K562 (cell line): ENCODE results near the gene NRCAM. TPM values are rescaled to one million over a fixed set of nuclear protein-coding genes. Genes with fewer than 3 reads are reported as not detected.

Experiments used
- ATAC-seq: fragments of 200-7000 bp; cut with Tn5 transposase; 3 replicates; pipeline ENCODE4 v1.9.1; 2020; ENCODE audit warnings: moderate library complexity
- BruUV-seq: library from RNA; stranded (reverse); fragments of 400-500 nt; replicated peaks from 2 replicates; lab custom pipeline; 2021; lab: Mats Ljungman, UMichigan
- CTCF ChIA-PET: fragments of 300-600 bp; formaldehyde crosslinking; extraction: SDS; loops from one replicate; lab custom pipeline; 2021; ENCODE audit warnings: low intra/inter-chr PET ratio; lab: Yijun Ruan, JAX
- POLR2A ChIA-PET: fragments of 300-600, 350-650 bp; sonication (Branson Sonifier 250); formaldehyde crosslinking; extraction: SDS; loops from one replicate; lab custom pipeline; 2021; ENCODE audit warnings: antibody characterized with exemption, inconsistent platforms; lab: Yijun Ruan, JAX
- DNase-seq, 4 experiments: peaks; one replicate each; pipeline versions ENCODE4 v3.0.0 to v3.0.0-alpha.2; 2011 to 2018; ENCODE audit warnings: low spot score in 3 of 4, mixed read lengths in 3 of 4; ENCODE audit errors: extremely low read depth in 1 of 4
- FAIRE-seq: peaks from 2 replicates; lab custom pipeline; 2011; peaks lifted over from hg19 to GRCh38; lab: Jason Lieb, UNC
- H2AFZ ChIP-seq: 2 replicates; pipeline ENCODE4 v1.6.0; 2011; ENCODE audit warnings: low read depth, low read length, control low read depth, inconsistent platforms
- H3K27ac ChIP-seq: fragments of 200-600 bp; 3 replicates; pipeline ENCODE4 v1.8.0; 2011; ENCODE audit warnings: low read depth, mild to moderate bottlenecking, control low read depth, inconsistent platforms, low read length, moderate library complexity, mixed read lengths; ENCODE audit errors: extremely low read depth
- H3K27me3 ChIP-seq, 2 experiments: fragments of 300-600 bp in 1 of 2; 2 replicates in 1 of 2; 3 replicates in 1 of 2; pipeline versions ENCODE4 v1.6.0 to v1.8.0; 2011; ENCODE audit warnings: inconsistent platforms in 2 of 2, low read length in 2 of 2, mild to moderate bottlenecking in 1 of 2, mixed read lengths in 1 of 2, moderate library complexity in 1 of 2; ENCODE audit not compliant: control insufficient read depth in 2 of 2, insufficient read depth in 2 of 2
- H3K36me3 ChIP-seq: fragments of 300-600 bp; 3 replicates; pipeline ENCODE4 v1.8.0; 2011; ENCODE audit warnings: mild to moderate bottlenecking, low read length, inconsistent platforms; ENCODE audit not compliant: control insufficient read depth, insufficient read depth
- H3K4me1 ChIP-seq, 2 experiments: fragments of 200-600 bp in 1 of 2; replicated peaks in 1 of 2; 2 replicates in 1 of 2; 3 replicates in 1 of 2; pipeline versions ENCODE4 v1.5.1 to v1.8.0; 2011; ENCODE audit warnings: inconsistent platforms in 2 of 2, low read length in 2 of 2, mild to moderate bottlenecking in 1 of 2, mixed read lengths in 1 of 2, moderate library complexity in 1 of 2; ENCODE audit not compliant: control insufficient read depth in 2 of 2, insufficient read depth in 2 of 2
- H3K4me2 ChIP-seq: 2 replicates; pipeline ENCODE4 v1.6.1; 2011; ENCODE audit warnings: low read length, control low read depth, inconsistent platforms, mixed read lengths; ENCODE audit not compliant: insufficient read depth
- H3K4me3 ChIP-seq: fragments of 200-600 bp; sonication (generic), shearing (Covaris generic); 2 replicates; pipeline ENCODE4 v1.5.1; 2016; ENCODE audit warnings: control low read depth, inconsistent platforms
- H3K79me2 ChIP-seq: fragments of 200-600 bp; 3 replicates; pipeline ENCODE4 v1.8.0; 2011; ENCODE audit warnings: low read length, inconsistent platforms; ENCODE audit not compliant: control insufficient read depth, insufficient read depth
- H3K9ac ChIP-seq, 2 experiments: 2 replicates each; pipeline versions ENCODE4 v1.6.0 to v1.6.1; 2011; ENCODE audit warnings: low read depth in 2 of 2, low read length in 2 of 2, control low read depth in 1 of 2, inconsistent platforms in 1 of 2, mild to moderate bottlenecking in 1 of 2, mixed read lengths in 1 of 2; ENCODE audit not compliant: insufficient read depth in 1 of 2
- H3K9me1 ChIP-seq: one replicate; pipeline ENCODE4 v1.6.0; 2011; ENCODE audit warnings: inconsistent platforms, mild to moderate bottlenecking, low read length, moderate library complexity; ENCODE audit not compliant: control insufficient read depth, insufficient read depth
- H3K9me3 ChIP-seq: replicated peaks from 2 replicates; pipeline ENCODE4 v1.5.1; 2011; ENCODE audit warnings: low read depth, low read length, inconsistent platforms; ENCODE audit not compliant: control insufficient read depth, insufficient read depth
- H4K20me1 ChIP-seq: replicated peaks from 2 replicates; pipeline ENCODE4 v1.6.1; 2011; ENCODE audit warnings: low read length, inconsistent platforms, mixed read lengths; ENCODE audit not compliant: control insufficient read depth, insufficient read depth
- ARID2 ChIP-seq: fragments of 450-650 bp; IDR thresholded peaks from 2 replicates; pipeline ENCODE4 v1.6.1; 2017; ENCODE audit warnings: antibody characterized with exemption, mild to moderate bottlenecking
- HCFC1 ChIP-seq: IDR thresholded peaks from 2 replicates; pipeline ENCODE4 v1.6.1; 2012; ENCODE audit warnings: low read depth, low read length, improper control_type of control experiment
- SMARCC2 ChIP-seq: fragments of 450-650 bp; IDR thresholded peaks from 2 replicates; pipeline ENCODE4 v1.6.1; 2017; ENCODE audit warnings: antibody characterized with exemption, moderate library complexity, mild to moderate bottlenecking, low read depth
- in situ Hi-C: fragments of 300-500 bp; cut with MboI; formaldehyde crosslinking; loops from 4 replicates; pipeline ENCODE4 v1.15.0; 2018; ENCODE audit warnings: inconsistent platforms, mixed read lengths
- intact Hi-C: fragments of 100-400 bp; cut with micrococcal nuclease; formaldehyde crosslinking; loops from 2 replicates; pipeline ENCODE4 v1.14.2; 2022
- polyA plus RNA-seq, 8 experiments: library from polyadenylated mRNA; depleted of rRNA in 4 of 8; stranded (reverse) in 5 of 8; unstranded in 3 of 8; fragments of >200 nt; fragmentation: Nextera tagmentation in 2 of 8; fragmentation: Illumina TruSeq in 1 of 8; extraction: Ambion mirVana in 2 of 8; extraction: Trizol in 1 of 8; gene quantifications; 2 replicates each; pipeline versions ENCODE4 v1.2.1 to v1.2.3, GENCODE V29; 2011 to 2014; ENCODE audit warnings: inconsistent platforms in 1 of 8, missing spikeins in 1 of 8
- total RNA-seq, 7 experiments: library from RNA; depleted of rRNA in 6 of 7; stranded (reverse); fragments of >200 nt in 6 of 7; fragmentation: Illumina TruSeq in 2 of 7; extraction: Trizol in 2 of 7; gene quantifications; 2 replicates each; pipeline versions ENCODE4 v1.2.1 to v1.2.3, GENCODE V29; 2011 to 2021; ENCODE audit warnings: low replicate concordance in 1 of 7
- TF ChIP-seq, protein P1 (sequence below), 2 experiments: fragments of 450-650 bp; IDR thresholded peaks; 2 replicates each; pipeline ENCODE4 v1.6.1; 2018; ENCODE audit warnings: mild to moderate bottlenecking in 2 of 2, low read depth in 1 of 2; ENCODE audit not compliant: partially characterized antibody in 2 of 2

NRCAM gene
- total and polyA plus RNA-seq, 9 of the 15 experiments (the other 6 are each of a cell fraction or from before 2014, with no cell fraction given) = 0.03 to 0.54 (median 0.12) TPM; not detected in 1

DNA sequence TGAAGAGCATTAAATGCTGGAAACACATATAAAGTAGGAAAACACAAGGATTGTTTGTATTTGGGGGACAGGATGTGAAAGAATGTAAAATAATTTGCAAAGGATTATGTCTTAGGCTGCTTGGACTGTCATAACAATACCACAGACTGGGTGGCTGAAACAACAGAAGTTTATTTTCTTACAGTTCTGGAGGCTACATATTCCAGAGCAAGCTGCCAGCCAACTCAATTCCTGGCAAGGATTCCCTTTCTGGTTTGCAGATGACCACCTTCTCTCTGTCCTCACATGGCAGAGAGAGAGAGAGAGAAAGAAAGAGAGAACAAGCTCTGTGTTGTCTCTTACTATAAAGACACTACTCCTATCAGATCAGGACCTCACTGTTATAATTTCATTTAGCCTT, 317.3 kb downstream of the NRCAM start:
- H3K4me3 ChIP-seq = no peak overlapping the region
- H3K4me2 ChIP-seq = no peak overlapping the region
- FAIRE-seq (no peak), DNase-seq (no peak), ATAC-seq (no peak)
- in situ Hi-C loops = loop anchor here (25.0 kb wide), 2 partner anchors 402 to 927 kb away; partner anchors contain the start of gene CBLL1
- no peaks in the 10 kb centered on the region for H3K4me1 ChIP-seq
- no peak overlapping the region for H3K27ac ChIP-seq
- BruUV-seq = no TSS peak
- H3K9ac ChIP-seq = no peak overlapping the region
- no peak overlapping the region for H2AFZ ChIP-seq
- H3K36me3 ChIP-seq = no peaks in the 10 kb centered on the region
- H4K20me1 ChIP-seq = no peaks in the 10 kb centered on the region
- H3K27me3 ChIP-seq = peaks cover 0 to 3% of the 10 kb centered on the region in 2 experiments; a peak in 1 of 5 replicates
- H3K79me2 ChIP-seq = no peaks in the 10 kb centered on the region
- intact Hi-C loops = no loop called here
- H3K9me3 ChIP-seq = no peaks in the 10 kb centered on the region
- CTCF ChIA-PET = no interaction called here
- H3K9me1 ChIP-seq = no peaks in the 10 kb centered on the region
- TF ChIP-seq ARID2 = no peak
- no peak for TF ChIP-seq HCFC1
- no peak for TF ChIP-seq SMARCC2
- TF ChIP-seq, protein P1, sequence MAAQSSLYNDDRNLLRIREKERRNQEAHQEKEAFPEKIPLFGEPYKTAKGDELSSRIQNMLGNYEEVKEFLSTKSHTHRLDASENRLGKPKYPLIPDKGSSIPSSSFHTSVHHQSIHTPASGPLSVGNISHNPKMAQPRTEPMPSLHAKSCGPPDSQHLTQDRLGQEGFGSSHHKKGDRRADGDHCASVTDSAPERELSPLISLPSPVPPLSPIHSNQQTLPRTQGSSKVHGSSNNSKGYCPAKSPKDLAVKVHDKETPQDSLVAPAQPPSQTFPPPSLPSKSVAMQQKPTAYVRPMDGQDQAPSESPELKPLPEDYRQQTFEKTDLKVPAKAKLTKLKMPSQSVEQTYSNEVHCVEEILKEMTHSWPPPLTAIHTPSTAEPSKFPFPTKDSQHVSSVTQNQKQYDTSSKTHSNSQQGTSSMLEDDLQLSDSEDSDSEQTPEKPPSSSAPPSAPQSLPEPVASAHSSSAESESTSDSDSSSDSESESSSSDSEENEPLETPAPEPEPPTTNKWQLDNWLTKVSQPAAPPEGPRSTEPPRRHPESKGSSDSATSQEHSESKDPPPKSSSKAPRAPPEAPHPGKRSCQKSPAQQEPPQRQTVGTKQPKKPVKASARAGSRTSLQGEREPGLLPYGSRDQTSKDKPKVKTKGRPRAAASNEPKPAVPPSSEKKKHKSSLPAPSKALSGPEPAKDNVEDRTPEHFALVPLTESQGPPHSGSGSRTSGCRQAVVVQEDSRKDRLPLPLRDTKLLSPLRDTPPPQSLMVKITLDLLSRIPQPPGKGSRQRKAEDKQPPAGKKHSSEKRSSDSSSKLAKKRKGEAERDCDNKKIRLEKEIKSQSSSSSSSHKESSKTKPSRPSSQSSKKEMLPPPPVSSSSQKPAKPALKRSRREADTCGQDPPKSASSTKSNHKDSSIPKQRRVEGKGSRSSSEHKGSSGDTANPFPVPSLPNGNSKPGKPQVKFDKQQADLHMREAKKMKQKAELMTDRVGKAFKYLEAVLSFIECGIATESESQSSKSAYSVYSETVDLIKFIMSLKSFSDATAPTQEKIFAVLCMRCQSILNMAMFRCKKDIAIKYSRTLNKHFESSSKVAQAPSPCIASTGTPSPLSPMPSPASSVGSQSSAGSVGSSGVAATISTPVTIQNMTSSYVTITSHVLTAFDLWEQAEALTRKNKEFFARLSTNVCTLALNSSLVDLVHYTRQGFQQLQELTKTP (IDR thresholded peaks at IDR 0.05; ENCODE audit: low read depth in 1 of 2, partially characterized antibody in 2 of 2) = no peak
- POLR2A ChIA-PET = no interaction called here
